RWPE1 (cell line): ENCODE data around the gene MFRP.

Source experiments
- CTCF ChIA-PET: fragments of 350-600 bp; sonication (Branson Sonifier 250); formaldehyde crosslinking; extraction: SDS; loops from one replicate; lab custom pipeline; 2021; lab: Yijun Ruan, JAX
- POLR2A ChIA-PET: fragments of 400-600 bp; formaldehyde crosslinking; extraction: SDS; loops from one replicate; lab custom pipeline; 2020; ENCODE audit warnings: antibody characterized with exemption; ENCODE audit not compliant: low non-redundant PET; lab: Yijun Ruan, JAX
- DNase-seq: peaks from one replicate; pipeline ENCODE4 v3.0.0; 2012; ENCODE audit warnings: low spot score
- H3K27ac ChIP-seq: fragments of 450-650 bp; 2 replicates; pipeline ENCODE4 v1.5.1; 2017
- CTCF ChIP-seq: fragments of 450-650 bp; conservative IDR thresholded peaks from 2 replicates; pipeline ENCODE4 v1.5.1; 2017; ENCODE audit warnings: low read depth, mild to moderate bottlenecking

MFRP gene

GRCh38 chr11:119298726-119299125 lies 47.8 kb downstream of the MFRP start:
- TF ChIP-seq CTCF: no peak
- DNase-seq: no peak
- no peak overlapping the region for H3K27ac ChIP-seq
- POLR2A ChIA-PET: no interaction called here
- CTCF ChIA-PET: no interaction called here

DNA sequence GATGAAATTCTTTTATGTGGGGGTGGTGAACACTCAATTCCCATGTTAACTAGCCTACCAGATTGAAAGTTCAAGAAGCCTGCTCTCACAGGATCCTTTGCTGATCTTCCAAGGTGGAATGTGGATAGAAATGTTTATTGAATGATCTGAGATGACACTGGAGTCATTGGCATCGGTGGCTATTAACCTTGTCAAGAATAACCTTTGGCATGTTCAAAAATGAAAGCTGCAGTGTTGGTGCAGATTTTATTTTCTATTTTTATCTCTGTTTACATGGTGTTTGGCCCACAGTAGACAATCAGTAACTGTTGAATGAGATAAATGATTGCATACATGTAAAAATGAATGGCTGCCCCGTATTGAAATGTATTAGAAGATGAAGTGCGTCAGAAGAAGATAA lies 48.6 kb downstream of the MFRP start:
- no peak overlapping the region for H3K27ac ChIP-seq
- no peak for TF ChIP-seq CTCF
- CTCF ChIA-PET: interaction anchor here (0.7 to 0.9 kb wide), 3 partner anchors 13 to 40 kb away, joined by 3 to 6 read pairs (median 5); no protein-coding TSS in a partner anchor
- POLR2A ChIA-PET: no interaction called here
- DNase-seq: no peak

GRCh38 chr11:119295178-119295577 lies 51.3 kb downstream of the MFRP start:
- DNase-seq: no peak
- ChIA-PET POLR2A (no interaction called here), CTCF (interaction anchor here (0.6 kb wide), 1 partner anchor 86 kb away, joined by 3 read pairs; the partner anchor contains the start of gene USP2)
- no peak overlapping the region for H3K27ac ChIP-seq
- TF ChIP-seq CTCF: no peak; the same call in 1 of the 2 replicates

GRCh38 chr11:119293461-119293860 lies 53.0 kb downstream of the MFRP start:
- POLR2A ChIA-PET: no interaction called here
- DNase-seq: no peak
- no peak for TF ChIP-seq CTCF
- CTCF ChIA-PET: interaction anchor here (0.6 to 1.2 kb wide), 3 partner anchors 26 to 63 kb away, joined by 4 to 7 read pairs (median 5); no protein-coding TSS in a partner anchor
- no peak overlapping the region for H3K27ac ChIP-seq

GRCh38 chr11:119290894-119291497 lies 55.5 kb downstream of the MFRP start:
- no peak for DNase-seq
- no peak overlapping the region for H3K27ac ChIP-seq
- no peak for TF ChIP-seq CTCF
- CTCF ChIA-PET: interaction anchor here (0.6 to 0.8 kb wide), 2 partner anchors 13 to 31 kb away, joined by 3 read pairs; no protein-coding TSS in a partner anchor
- POLR2A ChIA-PET: no interaction called here
